ENCODE measurements around the gene IRAK2. TPM values are rescaled to one million over a fixed set of nuclear protein-coding genes. Genes with fewer than 3 reads are reported as not detected.

The IRAK2 gene
- total and polyA plus RNA-seq, 2 donors (not counting 3 experiments of a cell fraction or from before 2014, with no cell fraction given): 7.9 to 10.0 TPM

GRCh38 chr3:10115326-10116137, 49.2 kb upstream of the IRAK2 start, which contains the start of gene BRK1:
Gene BRK1, plus strand, starts transcription at chr3:10115675. Its CDS starts 27 bp downstream, at chr3:10115702.
- H3K79me2 ChIP-seq (ENCODE audit: control insufficient read depth, insufficient read depth, low read length): peaks cover 47% of the 10 kb centered on the region
- H3K9me3 ChIP-seq (replicated peaks; ENCODE audit: control insufficient read depth, insufficient read depth, low read length): no peaks in the 10 kb centered on the region
- POLR2A ChIA-PET: interaction anchor here (0.7 kb wide), 2 partner anchors 11 to 68 kb away, joined by 3 to 5 read pairs; no protein-coding TSS in a partner anchor
- H3K9me1 ChIP-seq (replicated peaks; ENCODE audit: control insufficient read depth, extremely low read depth, insufficient read depth, low read length): no peaks in the 10 kb centered on the region
- no TSS peak for BruUV-seq (replicated peaks)
- H3K4me3 ChIP-seq (replicated peaks in 1 of 3; ENCODE audit: insufficient read depth in 1 of 3, low read depth in 1 of 3, low read length in 3 of 3): peak within 1 kb of the TSS; percentile 63 to 87 (median 68)
- H4K20me1 ChIP-seq (replicated peaks; ENCODE audit: control insufficient read depth, extremely low read depth, insufficient read depth, low read length): peaks cover 3% of the 10 kb centered on the region
- dilution Hi-C loops (cut with MboI; ENCODE audit: extremely low pct_ligation_motif_present, low sequenced_read_pairs): no loop called here
- TF ChIP-seq CTCF (IDR thresholded peaks at IDR 0.05; ENCODE audit: extremely low read depth in 1 of 2, insufficient read depth in 1 of 2, low read depth in 1 of 2, low read length in 2 of 2) (no peak), FOS (IDR thresholded peaks at IDR 0.05; ENCODE audit: borderline replicate concordance, insufficient read depth, low read length) (no peak), POLR2AphosphoS5 (IDR thresholded peaks at IDR 0.05; ENCODE audit: insufficient read depth, low read depth, low read length) (peak; percentile 95), POLR2A (IDR thresholded peaks at IDR 0.05; ENCODE audit: low read depth, low read length) (peak; percentile 98), MAX (IDR thresholded peaks at IDR 0.05; ENCODE audit: insufficient read depth, insufficient read length) (peak; percentile 29), MYC (IDR thresholded peaks at IDR 0.05; ENCODE audit: low read depth, low read length) (no peak)
- peak within 1 kb of the TSS; percentile 63 for H3K27ac ChIP-seq (ENCODE audit: insufficient read depth, low read depth, low read length)
- H3K4me2 ChIP-seq (ENCODE audit: insufficient read depth, low read length): peak within 1 kb of the TSS; percentile 74
- no peaks in the 10 kb centered on the region for H3K27me3 ChIP-seq (ENCODE audit: control insufficient read depth in 2 of 2, insufficient read depth in 2 of 2, low read length in 2 of 2)
- FAIRE-seq: peak; percentile 98
- CTCF ChIA-PET: interaction anchor here (0.6 to 2.0 kb wide), 3 partner anchors 26 to 190 kb away, joined by 3 to 4 read pairs (median 3); partner anchors contain the start of gene VHL
- intact Hi-C loops (cut with micrococcal nuclease): loop anchor here (1.0 to 10.0 kb wide), 5 partner anchors 26 to 131 kb away; partner anchors contain the start of genes EMC3, IRAK2 and VHL
- H3K4me1 ChIP-seq (ENCODE audit: control insufficient read depth, extremely low read depth, insufficient read depth, low read length): peaks cover 9% of the 10 kb centered on the region
- peak within 1 kb of the TSS; percentile 90 for H3K9ac ChIP-seq (replicated peaks; ENCODE audit: extremely low read depth, insufficient read depth, low read length)
- peaks cover 3% of the 10 kb centered on the region in 2 experiments for H3K36me3 ChIP-seq (ENCODE audit: control insufficient read depth in 2 of 2, extremely low read depth in 1 of 2, insufficient read depth in 2 of 2, low read length in 2 of 2)
- DNase-seq (ENCODE audit: low read depth, low spot score): peak; percentile 96
- peak within 1 kb of the TSS; percentile 86 for H2AFZ ChIP-seq (ENCODE audit: low read depth, low read length)
